Neural cell (in vitro differentiated cells): ENCODE measurements around the gene C2orf49. TPM values are rescaled to one million over a fixed set of nuclear protein-coding genes. Genes with fewer than 3 reads are reported as not detected.

Experiments
- H2AFZ ChIP-seq: fragments of 200-600, 300-800 bp; sonication (generic), shearing (Covaris generic); 2 replicates; pipeline ENCODE4 v1.6.0; 2014; ENCODE audit warnings: low read depth, mild to moderate bottlenecking, antibody characterized with exemption, low read length, moderate library complexity
- H3F3A ChIP-seq: fragments of 200-600 bp; shearing (Covaris generic); 2 replicates; pipeline ENCODE4 v1.6.1; 2016; ENCODE audit warnings: mild to moderate bottlenecking, moderate library complexity, mixed read lengths, antibody characterized with exemption, low read length; ENCODE audit not compliant: insufficient read depth, poor library complexity, severe bottlenecking
- H3K27ac ChIP-seq: fragments of 200-600, 300-800 bp; sonication (generic), shearing (Covaris generic); 2 replicates; pipeline ENCODE4 v1.5.1; 2014; ENCODE audit warnings: mild to moderate bottlenecking, low read length, moderate library complexity
- H3K27me3 ChIP-seq: fragments of 300-800, 200-600 bp; sonication (generic), shearing (Covaris generic); 2 replicates; pipeline ENCODE4 v1.6.0; 2014; ENCODE audit warnings: mild to moderate bottlenecking, low read depth, low read length, moderate library complexity; ENCODE audit not compliant: insufficient read depth
- H3K36me3 ChIP-seq: fragments of 300-800, 200-600 bp; sonication (generic), shearing (Covaris generic); 2 replicates; pipeline ENCODE4 v1.5.1; 2014; ENCODE audit warnings: mild to moderate bottlenecking, antibody characterized with exemption, low read length, moderate library complexity; ENCODE audit not compliant: insufficient read depth
- H3K4me2 ChIP-seq: fragments of 300-800, 200-600 bp; sonication (generic), shearing (Covaris generic); 2 replicates; pipeline ENCODE4 v1.6.0; 2014; ENCODE audit warnings: mild to moderate bottlenecking, low read length
- H3K4me3 ChIP-seq: fragments of 300-800, 200-600 bp; sonication (generic), shearing (Covaris generic); 2 replicates; pipeline ENCODE4 v1.5.1; 2014; ENCODE audit warnings: mild to moderate bottlenecking, low read length, moderate library complexity
- H3K79me2 ChIP-seq: fragments of 200-600 bp; shearing (Covaris generic); replicated peaks from 2 replicates; pipeline ENCODE4 v1.6.0; 2014; ENCODE audit warnings: mild to moderate bottlenecking, low read length, moderate library complexity; ENCODE audit not compliant: insufficient read depth
- H3K9ac ChIP-seq: fragments of 300-800, 200-600 bp; sonication (generic), shearing (Covaris generic); 2 replicates; pipeline ENCODE4 v1.6.1; 2016; ENCODE audit warnings: mild to moderate bottlenecking, low read length, mixed read lengths
- H3K9me2 ChIP-seq: fragments of 200-600 bp; shearing (Covaris generic); 2 replicates; pipeline ENCODE4 v1.6.1; 2016; ENCODE audit warnings: mild to moderate bottlenecking, low read length, mixed read lengths; ENCODE audit not compliant: insufficient read depth
- H3K9me3 ChIP-seq: fragments of 200-600, 300-800 bp; sonication (generic), shearing (Covaris generic); 2 replicates; pipeline ENCODE4 v1.6.1; 2016; ENCODE audit warnings: mild to moderate bottlenecking, mixed run types, low read length, moderate library complexity, mixed read lengths
- H4K20me1 ChIP-seq: fragments of 200-600 bp; shearing (Covaris generic); 2 replicates; pipeline ENCODE4 v1.6.1; 2016; ENCODE audit warnings: mild to moderate bottlenecking, mixed run types; ENCODE audit not compliant: insufficient read depth
- EP300 ChIP-seq: fragments of 450-650 bp; conservative IDR thresholded peaks from 2 replicates; pipeline ENCODE4 v1.6.1; 2014; ENCODE audit warnings: antibody characterized with exemption, mild to moderate bottlenecking, moderate library complexity; ENCODE audit not compliant: poor library complexity, severe bottlenecking
- EZH2 ChIP-seq: fragments of 200-600, 300-800 bp; shearing (Covaris generic), sonication (generic); IDR thresholded peaks from 2 replicates; pipeline ENCODE4 v1.6.1; 2014; ENCODE audit warnings: antibody characterized with exemption, low read length, borderline replicate concordance, mild to moderate bottlenecking; ENCODE audit not compliant: insufficient read depth, poor library complexity, severe bottlenecking
- MXI1 ChIP-seq: fragments of 450-650 bp; conservative IDR thresholded peaks from 2 replicates; pipeline ENCODE4 v1.6.1; 2014; ENCODE audit warnings: antibody characterized with exemption, mild to moderate bottlenecking; ENCODE audit not compliant: poor library complexity, severe bottlenecking
- POLR2AphosphoS5 ChIP-seq: IDR thresholded peaks from 2 replicates; pipeline ENCODE4 v1.6.1; 2012
- RAD21 ChIP-seq: fragments of 450-650 bp; conservative IDR thresholded peaks from 2 replicates; pipeline ENCODE4 v1.6.1; 2014; ENCODE audit warnings: antibody characterized with exemption, mild to moderate bottlenecking, moderate library complexity
- SMC3 ChIP-seq: fragments of 450-650 bp; conservative IDR thresholded peaks from 2 replicates; pipeline ENCODE4 v1.6.1; 2014; ENCODE audit warnings: antibody characterized with exemption, mild to moderate bottlenecking, moderate library complexity; ENCODE audit not compliant: poor library complexity
- TAF1 ChIP-seq: IDR thresholded peaks from 2 replicates; pipeline ENCODE4 v1.6.1; 2012; ENCODE audit warnings: low read depth
- polyA plus RNA-seq: library from polyadenylated mRNA; depleted of rRNA; stranded (reverse); fragments of >200 nt; gene quantifications from 2 replicates; pipeline ENCODE4 v1.2.3, GENCODE V29; 2014
- TF ChIP-seq, protein P1 (sequence below): fragments of 450-650 bp; IDR thresholded peaks from 2 replicates; pipeline ENCODE4 v1.5.1; 2014; ENCODE audit warnings: antibody characterized with exemption, mild to moderate bottlenecking, moderate library complexity; ENCODE audit not compliant: poor library complexity, severe bottlenecking
- TF ChIP-seq, protein P2 (sequence below): IDR thresholded peaks from 2 replicates; pipeline ENCODE4 v1.6.1; 2012; ENCODE audit warnings: borderline replicate concordance

C2orf49 gene
- polyA plus RNA-seq, 1 donor from 2014 or later = 35.6 TPM

DNA sequence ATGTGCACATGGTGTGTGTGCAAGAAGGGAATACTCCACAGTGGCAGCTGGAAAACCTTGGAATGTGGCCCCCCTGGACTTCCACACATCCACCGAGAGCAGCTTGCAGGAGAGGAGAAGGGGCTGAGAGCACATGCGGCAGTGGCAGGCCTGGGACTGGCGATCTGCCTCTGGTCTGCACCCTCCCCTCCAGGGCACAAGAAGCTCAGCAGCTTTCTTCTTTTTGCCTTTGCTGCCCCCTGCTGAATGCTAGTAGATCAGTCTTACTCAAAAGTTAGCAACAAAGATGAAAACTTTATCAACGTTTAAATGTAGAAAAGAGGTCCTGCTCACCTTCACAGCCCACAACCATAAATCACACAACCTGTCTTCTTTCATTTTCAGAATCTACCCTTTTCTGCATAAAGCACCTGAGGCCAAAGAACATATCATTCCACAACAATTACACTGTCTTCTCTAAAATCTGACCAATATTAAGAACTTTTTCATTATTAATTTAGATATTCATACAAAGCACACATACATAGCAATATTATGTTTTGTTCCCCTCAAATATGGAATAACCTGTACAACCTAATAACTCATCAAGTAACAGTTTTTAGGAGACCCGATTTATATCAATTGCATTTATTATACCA is 42.4 kb upstream of the C2orf49 start:
- Histone ChIP-seq H3K27ac (no peak overlapping the region), H3K4me3 (no peak overlapping the region), H3F3A (no peaks in the 10 kb centered on the region), H4K20me1 (no peaks in the 10 kb centered on the region), H3K9me2 (no peaks in the 10 kb centered on the region), H3K4me2 (no peak overlapping the region), H3K79me2 (no peaks in the 10 kb centered on the region), H3K27me3 (no peaks in the 10 kb centered on the region), H2AFZ (no peak overlapping the region), H3K36me3 (peaks cover 23% of the 10 kb centered on the region), H3K9me3 (no peaks in the 10 kb centered on the region), H3K9ac (no peak overlapping the region)
- TF ChIP-seq RAD21 (peak; percentile 91), TAF1 (no peak), MXI1 (peak; percentile 48), SMC3 (peak; percentile 92)
- TF ChIP-seq, protein P1, sequence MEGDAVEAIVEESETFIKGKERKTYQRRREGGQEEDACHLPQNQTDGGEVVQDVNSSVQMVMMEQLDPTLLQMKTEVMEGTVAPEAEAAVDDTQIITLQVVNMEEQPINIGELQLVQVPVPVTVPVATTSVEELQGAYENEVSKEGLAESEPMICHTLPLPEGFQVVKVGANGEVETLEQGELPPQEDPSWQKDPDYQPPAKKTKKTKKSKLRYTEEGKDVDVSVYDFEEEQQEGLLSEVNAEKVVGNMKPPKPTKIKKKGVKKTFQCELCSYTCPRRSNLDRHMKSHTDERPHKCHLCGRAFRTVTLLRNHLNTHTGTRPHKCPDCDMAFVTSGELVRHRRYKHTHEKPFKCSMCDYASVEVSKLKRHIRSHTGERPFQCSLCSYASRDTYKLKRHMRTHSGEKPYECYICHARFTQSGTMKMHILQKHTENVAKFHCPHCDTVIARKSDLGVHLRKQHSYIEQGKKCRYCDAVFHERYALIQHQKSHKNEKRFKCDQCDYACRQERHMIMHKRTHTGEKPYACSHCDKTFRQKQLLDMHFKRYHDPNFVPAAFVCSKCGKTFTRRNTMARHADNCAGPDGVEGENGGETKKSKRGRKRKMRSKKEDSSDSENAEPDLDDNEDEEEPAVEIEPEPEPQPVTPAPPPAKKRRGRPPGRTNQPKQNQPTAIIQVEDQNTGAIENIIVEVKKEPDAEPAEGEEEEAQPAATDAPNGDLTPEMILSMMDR = peak; percentile 87

DNA sequence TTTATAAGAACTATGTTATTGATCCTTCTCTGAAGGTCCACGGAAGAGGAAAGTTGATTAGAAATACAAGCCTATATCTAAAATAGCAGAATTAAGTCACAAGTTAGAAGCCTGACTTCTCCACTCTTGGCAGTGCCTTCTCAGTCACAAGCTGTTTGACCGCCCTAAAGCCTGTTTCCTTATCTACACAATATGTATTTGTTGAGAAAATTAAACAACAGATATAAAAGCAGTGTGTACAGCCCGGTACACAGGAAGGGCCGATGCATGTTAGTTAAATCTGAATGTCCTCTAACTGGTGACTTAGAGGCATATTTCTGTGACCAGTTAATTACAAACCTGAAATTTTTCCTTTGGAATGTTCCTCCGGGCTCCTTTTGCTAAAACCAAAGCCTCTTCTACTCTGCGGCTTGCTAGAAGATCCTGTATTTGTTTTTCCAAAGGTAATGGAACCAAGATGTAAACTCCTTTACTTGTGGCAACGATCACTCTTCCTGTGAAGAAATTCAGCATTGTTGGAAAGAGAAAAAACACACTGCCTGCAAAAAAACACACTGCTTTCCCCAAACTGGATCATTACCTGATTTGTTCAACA is 41.2 kb upstream of the C2orf49 start:
- Histone ChIP-seq H3K9me3 (no peaks in the 10 kb centered on the region), H3K27me3 (no peaks in the 10 kb centered on the region), H2AFZ (no peak overlapping the region), H3K27ac (no peak overlapping the region), H3F3A (no peaks in the 10 kb centered on the region), H3K36me3 (peaks cover 21% of the 10 kb centered on the region), H4K20me1 (no peaks in the 10 kb centered on the region), H3K79me2 (no peaks in the 10 kb centered on the region), H3K4me3 (no peak overlapping the region), H3K9ac (no peak overlapping the region), H3K9me2 (no peaks in the 10 kb centered on the region), H3K4me2 (no peak overlapping the region)
- TF ChIP-seq SMC3 (no peak), TAF1 (no peak), EP300 (no peak), RAD21 (no peak)
- TF ChIP-seq, protein P2, sequence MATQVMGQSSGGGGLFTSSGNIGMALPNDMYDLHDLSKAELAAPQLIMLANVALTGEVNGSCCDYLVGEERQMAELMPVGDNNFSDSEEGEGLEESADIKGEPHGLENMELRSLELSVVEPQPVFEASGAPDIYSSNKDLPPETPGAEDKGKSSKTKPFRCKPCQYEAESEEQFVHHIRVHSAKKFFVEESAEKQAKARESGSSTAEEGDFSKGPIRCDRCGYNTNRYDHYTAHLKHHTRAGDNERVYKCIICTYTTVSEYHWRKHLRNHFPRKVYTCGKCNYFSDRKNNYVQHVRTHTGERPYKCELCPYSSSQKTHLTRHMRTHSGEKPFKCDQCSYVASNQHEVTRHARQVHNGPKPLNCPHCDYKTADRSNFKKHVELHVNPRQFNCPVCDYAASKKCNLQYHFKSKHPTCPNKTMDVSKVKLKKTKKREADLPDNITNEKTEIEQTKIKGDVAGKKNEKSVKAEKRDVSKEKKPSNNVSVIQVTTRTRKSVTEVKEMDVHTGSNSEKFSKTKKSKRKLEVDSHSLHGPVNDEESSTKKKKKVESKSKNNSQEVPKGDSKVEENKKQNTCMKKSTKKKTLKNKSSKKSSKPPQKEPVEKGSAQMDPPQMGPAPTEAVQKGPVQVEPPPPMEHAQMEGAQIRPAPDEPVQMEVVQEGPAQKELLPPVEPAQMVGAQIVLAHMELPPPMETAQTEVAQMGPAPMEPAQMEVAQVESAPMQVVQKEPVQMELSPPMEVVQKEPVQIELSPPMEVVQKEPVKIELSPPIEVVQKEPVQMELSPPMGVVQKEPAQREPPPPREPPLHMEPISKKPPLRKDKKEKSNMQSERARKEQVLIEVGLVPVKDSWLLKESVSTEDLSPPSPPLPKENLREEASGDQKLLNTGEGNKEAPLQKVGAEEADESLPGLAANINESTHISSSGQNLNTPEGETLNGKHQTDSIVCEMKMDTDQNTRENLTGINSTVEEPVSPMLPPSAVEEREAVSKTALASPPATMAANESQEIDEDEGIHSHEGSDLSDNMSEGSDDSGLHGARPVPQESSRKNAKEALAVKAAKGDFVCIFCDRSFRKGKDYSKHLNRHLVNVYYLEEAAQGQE = no peak

DNA sequence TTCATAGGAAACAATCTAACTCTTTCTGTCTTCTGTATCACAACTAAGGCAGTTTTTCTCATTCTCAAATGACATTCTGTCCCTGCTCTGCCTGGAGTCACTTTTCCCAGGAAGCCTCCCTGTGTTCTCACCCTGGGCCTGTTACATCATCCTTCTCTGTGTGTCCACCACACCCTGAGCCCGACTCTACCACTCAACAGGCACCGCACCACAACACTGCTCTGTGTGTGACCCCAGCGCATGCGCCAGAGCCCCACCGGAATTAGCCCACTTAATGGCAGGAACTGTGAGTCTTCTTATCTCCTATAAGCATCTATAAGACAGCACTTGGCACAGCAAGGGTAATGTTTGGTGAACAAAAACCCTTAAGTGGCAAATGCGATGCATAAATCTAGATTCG is 40.1 kb upstream of the C2orf49 start:
- TF ChIP-seq EP300 (no peak), MXI1 (no peak), EZH2 (no peak), SMC3 (no peak), POLR2AphosphoS5 (no peak), TAF1 (no peak), RAD21 (no peak)
- TF ChIP-seq, protein P1 = no peak
- TF ChIP-seq, protein P2 = no peak
- Histone ChIP-seq H3F3A (no peaks in the 10 kb centered on the region), H2AFZ (no peak overlapping the region), H3K27ac (no peak overlapping the region), H3K4me3 (no peak overlapping the region), H4K20me1 (no peaks in the 10 kb centered on the region), H3K9me3 (no peaks in the 10 kb centered on the region), H3K4me2 (no peak overlapping the region), H3K27me3 (no peaks in the 10 kb centered on the region), H3K79me2 (no peaks in the 10 kb centered on the region), H3K9ac (no peak overlapping the region), H3K9me2 (no peaks in the 10 kb centered on the region), H3K36me3 (peaks cover 15% of the 10 kb centered on the region)
